ENCODE measurements around the gene TMLHE.
"Not testable (repeated sequence)": the region's sequence is repeated elsewhere in the genome, so short reads cannot be mapped to it uniquely, and the experiment has no call there.

The TMLHE gene

DNA sequence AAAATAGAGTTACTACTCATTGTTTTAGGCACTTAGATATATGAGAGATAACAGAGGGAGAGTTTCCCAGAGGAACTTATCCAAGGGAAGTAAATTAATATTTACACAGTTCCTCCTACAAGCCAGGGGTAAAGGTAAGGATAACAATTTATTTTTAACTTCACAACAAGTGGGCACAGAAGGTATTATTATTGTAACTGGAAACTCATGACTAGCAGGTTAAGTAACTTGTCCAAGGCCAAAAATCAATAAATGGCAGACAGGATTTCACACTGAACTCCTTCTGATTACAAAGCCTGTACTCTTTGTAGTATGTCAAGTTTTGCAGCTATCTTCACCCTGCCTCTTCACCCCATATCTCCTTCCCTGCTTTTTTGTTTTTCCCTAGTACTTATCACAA is 107.5 kb downstream of the TMLHE start:
- no peak overlapping the region for H3K4me3 ChIP-seq (ENCODE audit: low read length)
- TF ChIP-seq CTCF (IDR thresholded peaks at IDR 0.05; ENCODE audit: insufficient read depth, low read depth, low read length, missing control alignments): no peak

GRCh38 chrX:155495134-155495533 is 117.6 kb downstream of the TMLHE start:
- not testable (repeated sequence) for H3K4me3 ChIP-seq (ENCODE audit: low read length); DNase-seq (ENCODE audit: low read depth)

More for the DNA sequence above, 107.5 kb downstream of the TMLHE start:
- DNase-seq (ENCODE audit: low read depth): no peak

DNA sequence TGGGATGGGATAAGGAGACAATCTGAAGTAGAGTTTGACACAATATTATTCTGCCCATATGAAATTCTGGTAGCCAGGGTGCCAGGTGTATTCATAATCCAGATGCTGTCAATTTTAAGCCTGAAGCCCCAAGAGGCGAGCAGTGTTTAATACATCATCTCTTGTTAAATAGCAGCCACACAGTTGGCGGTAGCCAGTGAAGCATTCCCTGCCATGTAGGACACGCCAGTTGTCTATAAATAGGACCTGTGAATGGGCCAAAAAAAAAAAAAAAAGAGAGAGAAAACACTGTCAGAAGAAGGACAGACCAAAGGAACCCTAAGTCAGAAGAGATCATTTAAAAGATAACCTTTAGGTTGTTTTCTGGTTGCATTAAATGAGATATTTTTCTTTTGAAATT is 121.3 kb downstream of the TMLHE start:
- DNase-seq (ENCODE audit: low read depth); H3K4me3 ChIP-seq (ENCODE audit: low read length): not testable (repeated sequence)

- H3K4me3 ChIP-seq (ENCODE audit: low read length); DNase-seq (ENCODE audit: low read depth): not testable (repeated sequence)
Measured at GRCh38 chrX:155477136-155477535, 135.6 kb downstream of the TMLHE start.

DNA sequence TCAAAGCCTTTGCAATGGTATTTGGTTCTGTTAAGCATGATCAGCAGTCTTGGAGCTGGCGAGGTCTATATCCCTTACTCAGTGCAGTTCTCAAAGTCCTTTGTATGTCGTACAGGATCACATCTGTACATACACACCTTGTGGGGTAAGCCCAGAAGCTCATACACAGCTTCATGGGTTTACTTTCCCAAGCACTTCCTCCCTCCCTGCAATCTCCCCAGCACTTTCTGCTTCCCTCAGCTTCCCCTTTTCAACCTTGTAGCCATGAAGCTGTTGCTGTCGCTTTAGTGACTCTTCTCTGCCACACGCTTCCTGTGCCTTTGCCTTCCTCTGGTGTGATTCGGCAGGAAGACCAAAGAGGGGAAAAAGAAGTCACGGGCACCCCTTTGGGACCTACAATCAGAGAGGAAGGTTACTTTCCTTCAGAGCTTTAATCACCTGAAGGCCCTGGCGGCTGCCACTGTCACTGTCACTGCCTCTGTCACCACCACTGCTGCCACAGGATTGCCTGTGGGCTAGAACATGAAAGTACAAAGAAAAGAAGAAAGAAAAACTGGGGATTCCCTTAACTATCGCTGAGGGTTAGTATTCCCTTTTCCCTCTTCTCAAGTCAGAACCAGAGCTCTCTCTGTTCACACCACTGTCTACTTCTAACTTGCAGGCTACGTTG is 146.3 kb downstream of the TMLHE start:
- DNase-seq (ENCODE audit: low read depth); H3K4me3 ChIP-seq (ENCODE audit: low read length): not testable (repeated sequence)

DNA sequence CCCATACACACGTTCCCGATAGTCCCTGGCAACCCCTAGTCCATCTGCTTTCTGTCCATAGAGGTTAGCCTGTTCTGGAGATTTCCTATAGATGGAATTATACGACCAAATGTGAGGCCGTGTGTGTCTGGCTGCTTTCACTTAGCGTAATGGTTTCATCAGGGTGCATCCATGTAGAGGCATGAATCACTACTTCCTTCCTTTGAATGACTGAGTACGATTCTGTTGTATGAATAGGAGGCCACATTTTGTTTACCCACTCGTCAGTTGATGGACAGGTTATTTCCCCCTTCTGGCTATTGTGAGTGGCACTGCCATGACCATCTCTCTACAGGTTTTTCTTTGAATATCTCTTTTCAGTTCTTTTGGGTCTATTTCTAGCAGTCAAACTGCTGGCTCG is 152.3 kb downstream of the TMLHE start:
- H3K4me3 ChIP-seq (ENCODE audit: low read length); DNase-seq (ENCODE audit: low read depth): not testable (repeated sequence)

DNA sequence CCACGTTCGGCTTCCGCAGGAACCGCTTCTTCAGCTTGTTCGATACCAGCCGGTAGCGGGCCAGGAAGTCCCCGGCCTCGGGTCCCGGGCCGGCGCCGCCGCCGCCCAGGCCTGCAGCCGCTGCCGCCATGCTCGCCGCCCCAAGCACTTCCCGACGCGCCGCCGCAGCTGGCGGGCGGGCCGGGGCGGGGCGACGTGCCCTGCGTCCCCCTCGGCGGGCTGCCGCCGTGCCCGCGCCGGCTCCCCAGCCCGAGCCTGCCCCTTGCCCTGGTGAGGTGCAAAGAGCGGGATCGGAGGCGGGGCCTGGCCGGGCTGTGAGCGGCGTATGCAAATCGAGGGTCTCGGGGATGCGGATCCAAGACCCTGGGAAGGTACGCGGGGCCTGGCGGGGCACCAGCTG is 154.3 kb downstream of the TMLHE start, which contains the start of gene F8A3:
Gene F8A3, minus strand, starts transcription at position 150 of the 400 bp plus-strand sequence. Its CDS starts 20 bp downstream, at position 130.
- not testable (repeated sequence) for H3K4me3 ChIP-seq (ENCODE audit: low read length); DNase-seq (ENCODE audit: low read depth)

DNA sequence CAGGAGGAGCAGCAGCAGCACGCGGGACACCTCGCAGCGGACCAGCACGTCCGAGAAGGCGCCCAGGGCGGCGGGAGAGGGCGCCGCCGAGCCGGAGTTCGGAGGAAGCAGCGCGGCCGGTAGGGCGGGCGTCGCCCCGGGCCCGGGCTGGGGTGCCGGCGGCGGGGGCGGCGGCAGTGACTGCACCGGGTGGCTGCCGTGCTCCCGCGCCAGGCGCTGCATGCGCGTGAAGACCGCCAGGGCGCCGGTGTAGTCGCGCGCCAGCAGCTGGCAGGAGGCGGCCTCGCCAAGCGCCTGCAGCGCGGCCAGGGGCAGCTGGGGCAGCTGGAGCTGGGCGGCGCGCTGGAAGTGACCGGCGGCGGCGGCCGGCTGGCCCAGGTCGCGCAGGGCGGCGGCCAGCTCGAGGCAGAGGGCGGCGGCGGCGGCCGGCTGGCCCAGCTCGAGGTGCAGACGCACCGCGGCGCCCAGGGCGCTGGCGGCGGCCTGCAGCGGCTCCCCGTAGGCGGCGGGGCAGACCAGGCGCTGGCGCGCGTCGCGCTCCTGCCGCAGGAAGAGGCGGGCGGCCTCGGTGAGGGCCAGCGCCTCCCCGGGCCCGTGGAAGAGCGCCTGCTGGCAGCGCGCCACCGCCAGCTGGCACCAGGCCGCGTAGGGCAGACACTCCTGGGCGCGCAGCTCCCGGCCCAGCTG is 154.8 kb downstream of the TMLHE start:
- not testable (repeated sequence) for DNase-seq (ENCODE audit: low read depth); H3K4me3 ChIP-seq (ENCODE audit: low read length)

GRCh38 chrX:155441097-155441496 is 171.7 kb downstream of the TMLHE start:
- no peak overlapping the region for H3K4me3 ChIP-seq (ENCODE audit: low read length)
- TF ChIP-seq CTCF (IDR thresholded peaks at IDR 0.05; ENCODE audit: insufficient read depth, low read depth, low read length, missing control alignments): no peak
- no peak for DNase-seq (ENCODE audit: low read depth)

All from epithelial cell of esophagus (primary cell).